HCEC 1CT (cell line): ENCODE results near the gene MALRD1.

ENCODE experiments used
- DNase-seq: peaks from one replicate; pipeline ENCODE4 v3.0.0-alpha.2; 2017

Gene MALRD1

DNA sequence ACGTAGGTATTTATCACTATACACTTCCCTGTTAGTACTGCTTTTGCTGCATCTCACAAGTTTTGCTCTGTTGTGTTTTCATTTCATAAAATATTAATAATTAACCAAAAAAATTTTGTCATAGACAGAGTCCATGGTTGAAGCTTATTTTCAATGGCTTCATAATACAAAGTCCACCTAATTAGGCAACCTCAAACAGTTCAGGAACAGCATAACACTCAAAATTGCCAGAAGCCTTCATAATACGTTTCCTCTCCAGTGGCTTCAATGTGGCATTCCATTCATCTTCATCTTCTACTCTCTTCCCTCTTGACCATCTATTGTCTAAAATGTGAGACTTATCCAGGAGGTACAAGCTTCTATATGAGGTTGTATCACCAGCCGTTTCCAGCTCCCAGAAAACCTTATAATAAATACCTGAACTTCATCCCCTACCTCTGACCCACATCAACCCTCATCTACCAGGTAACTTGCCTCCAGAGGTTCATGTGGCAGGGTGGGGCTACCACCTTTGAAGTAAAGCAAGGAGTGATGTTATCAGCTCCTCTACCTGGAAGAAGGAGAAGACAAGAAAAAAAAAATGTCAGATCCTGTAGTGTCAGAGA is 337.3 kb downstream of the MALRD1 start:
- no peak for DNase-seq

DNA sequence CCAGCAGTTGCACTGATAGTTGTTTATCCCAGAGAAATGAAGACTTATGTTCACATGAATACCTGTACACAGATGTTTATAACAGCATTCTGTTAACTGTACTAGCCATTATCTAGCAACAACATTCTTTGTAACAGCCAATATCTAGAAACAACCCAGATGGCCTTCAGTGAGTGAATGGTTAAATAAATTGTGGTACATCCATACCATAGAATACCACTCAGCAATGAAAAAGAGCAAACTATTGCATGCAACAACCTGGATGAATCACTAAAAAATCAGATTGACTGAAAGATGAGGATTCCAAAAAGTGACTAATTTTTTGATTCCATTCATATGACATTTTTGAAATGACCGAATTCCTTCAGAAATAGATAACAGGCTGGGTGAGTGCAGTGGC is 360.3 kb downstream of the MALRD1 start:
- DNase-seq, result no peak

DNA sequence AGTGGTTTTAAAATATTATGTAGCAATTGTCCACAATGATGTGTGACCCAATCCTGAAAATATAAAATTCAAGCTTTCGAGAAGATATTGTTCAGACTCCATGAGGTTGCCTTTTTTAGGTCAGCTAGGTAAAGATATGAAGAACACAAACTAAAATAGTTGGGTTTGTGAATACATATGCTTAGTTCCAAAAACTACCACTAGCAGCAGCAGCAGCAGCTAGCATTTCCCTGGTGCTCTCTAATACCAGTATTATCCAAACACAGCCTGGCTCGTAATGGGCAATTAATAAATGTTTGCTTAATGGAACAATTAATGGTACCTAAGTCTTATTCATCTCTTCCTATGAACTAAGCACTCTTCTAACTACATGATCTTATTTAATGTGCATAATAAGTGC is 362.5 kb downstream of the MALRD1 start:
- no peak for DNase-seq

DNA sequence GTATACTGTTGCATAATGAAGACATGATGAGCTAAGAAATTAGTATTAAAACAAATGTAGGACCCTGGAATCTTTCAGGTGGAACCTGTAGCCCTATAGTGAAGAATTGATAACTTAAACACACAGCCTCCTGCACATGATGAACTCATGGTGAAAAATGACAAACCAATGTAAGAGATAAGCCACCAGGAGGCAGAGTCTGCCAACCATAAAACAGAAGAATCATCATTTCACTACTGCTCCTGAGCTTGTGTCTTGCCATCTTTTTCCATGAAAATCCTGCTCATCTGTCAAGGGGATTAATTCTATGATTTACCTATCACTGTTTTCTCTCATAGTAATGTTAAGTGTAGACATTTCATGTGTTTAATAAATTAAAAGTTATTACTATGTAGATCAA is 363.9 kb downstream of the MALRD1 start:
- no peak for DNase-seq

DNA sequence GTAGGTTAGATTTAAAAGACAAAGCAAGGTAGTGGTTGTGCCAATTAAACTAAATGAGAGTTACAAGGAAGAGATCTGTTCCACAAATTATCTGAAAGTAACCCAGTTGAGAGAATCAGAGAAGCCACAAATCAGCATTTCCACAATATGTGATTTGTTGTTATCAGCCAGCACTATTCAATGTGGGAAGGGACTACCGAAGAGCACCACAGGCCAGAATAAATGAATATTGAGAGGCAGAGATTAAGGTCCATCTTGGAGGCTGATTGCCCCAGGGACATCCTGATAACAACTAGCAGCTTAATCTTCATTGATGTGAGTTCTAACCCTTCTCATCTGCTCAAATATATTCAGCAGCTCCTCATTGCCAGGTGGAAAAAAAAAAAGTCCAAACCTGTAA is 367.6 kb downstream of the MALRD1 start:
- DNase-seq, result no peak

DNA sequence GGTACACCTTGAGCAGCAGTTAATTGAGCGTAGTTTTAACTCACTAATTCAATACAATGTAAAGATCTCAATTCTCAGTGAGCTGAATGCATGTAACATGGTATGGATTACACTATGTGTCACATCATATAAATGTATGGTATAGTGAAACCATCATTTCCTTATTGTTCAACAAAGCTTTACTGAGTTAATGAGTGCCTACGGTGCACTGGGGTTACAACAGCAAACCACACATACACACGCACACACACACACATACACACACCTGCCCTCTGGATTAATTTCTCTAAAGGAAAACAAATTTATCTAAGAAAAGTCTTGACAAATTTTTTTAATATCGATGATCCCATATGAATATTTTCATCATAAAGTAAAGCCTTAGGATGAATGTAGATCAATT is 369.1 kb downstream of the MALRD1 start:
- no peak for DNase-seq

DNA sequence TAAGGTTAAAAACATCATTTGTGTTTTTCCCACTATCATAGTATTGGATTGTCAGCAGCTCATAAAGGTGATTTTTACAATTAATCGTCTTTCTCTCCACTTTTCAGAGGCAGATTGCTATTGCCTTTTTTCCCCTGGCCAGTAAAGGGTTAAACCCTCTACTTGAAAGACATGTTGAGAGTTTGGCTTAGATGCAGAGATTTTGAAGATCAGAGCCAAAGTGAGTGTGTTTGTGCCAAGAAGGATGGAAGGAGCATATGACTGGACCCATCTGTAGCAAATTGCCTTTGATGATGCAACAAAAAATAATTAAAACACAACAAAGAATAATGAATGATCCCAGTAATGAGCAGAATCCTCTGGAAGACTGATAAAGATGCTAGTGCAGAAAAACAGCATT is 373.1 kb downstream of the MALRD1 start:
- no peak for DNase-seq

DNA sequence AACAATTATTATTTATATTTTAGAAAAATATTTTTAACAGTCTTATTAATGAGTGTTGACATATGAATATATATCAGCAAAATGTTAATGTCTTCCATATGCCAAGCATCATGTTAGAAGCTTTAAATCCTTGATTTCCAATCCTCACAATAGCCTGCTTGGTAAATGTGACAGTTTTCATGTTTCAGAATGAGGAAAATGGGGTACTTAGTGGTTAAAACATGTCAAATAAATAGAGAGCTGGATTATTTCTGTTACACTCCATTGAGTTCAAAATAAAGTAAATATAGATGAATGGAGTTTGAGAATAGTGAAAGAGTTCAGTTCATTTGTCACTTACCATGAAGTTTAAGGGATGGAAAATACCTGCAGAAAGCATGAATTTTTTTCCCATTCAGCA is 377.4 kb downstream of the MALRD1 start:
- DNase-seq, result no peak

DNA sequence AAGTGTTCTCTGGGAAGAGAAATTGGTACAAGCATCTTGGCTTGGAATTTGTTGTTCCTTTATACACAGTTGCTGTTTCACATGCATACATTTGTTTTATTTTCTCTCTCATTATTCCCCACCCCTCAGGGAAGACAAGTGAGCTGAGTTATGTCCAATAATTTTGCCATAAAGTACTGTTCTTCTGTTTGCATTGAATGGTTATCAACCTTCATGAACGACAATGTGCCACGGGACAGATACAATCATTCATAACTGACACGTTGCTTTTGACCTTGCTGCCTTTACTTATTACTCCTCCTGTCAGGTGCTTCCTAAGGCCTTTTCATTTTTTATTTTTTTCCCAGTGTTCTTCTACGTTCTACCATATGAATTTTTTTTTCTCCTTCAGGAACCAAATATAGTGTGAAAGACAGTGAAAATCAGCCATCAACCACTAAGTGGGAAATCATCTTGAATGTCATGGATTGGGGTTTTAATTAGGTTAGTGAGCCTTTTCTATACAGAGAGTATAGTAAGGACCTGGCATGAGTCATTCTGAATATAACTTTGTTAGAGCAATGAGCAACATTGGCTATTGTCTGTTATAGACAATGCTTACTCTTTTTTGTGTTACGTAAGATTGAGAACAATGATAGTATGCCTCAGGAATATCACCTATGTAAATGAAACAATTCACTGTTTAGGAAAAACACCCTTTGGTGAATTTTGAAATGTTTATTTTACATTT is 383.2 kb downstream of the MALRD1 start:
- no peak for DNase-seq

DNA sequence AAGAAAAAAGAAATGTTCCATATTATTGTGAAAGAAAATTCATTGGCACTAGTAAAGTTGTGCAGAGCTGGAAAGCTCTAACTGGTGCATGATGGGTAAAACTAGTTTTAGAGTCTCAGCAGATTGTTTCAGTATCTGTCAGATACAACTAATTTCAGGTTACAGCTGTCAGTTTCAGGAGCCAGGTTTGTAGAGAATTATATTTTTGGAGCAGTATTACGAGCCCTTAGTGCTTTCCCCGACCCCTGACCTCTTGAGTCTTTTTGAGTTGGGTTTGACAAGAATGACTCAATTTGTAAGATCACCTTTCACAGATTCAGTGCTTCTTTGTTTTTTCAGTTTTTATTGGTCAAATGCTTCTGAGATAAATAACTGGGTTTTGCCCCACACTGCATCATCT is 401.3 kb downstream of the MALRD1 start:
- DNase-seq, result no peak

DNA sequence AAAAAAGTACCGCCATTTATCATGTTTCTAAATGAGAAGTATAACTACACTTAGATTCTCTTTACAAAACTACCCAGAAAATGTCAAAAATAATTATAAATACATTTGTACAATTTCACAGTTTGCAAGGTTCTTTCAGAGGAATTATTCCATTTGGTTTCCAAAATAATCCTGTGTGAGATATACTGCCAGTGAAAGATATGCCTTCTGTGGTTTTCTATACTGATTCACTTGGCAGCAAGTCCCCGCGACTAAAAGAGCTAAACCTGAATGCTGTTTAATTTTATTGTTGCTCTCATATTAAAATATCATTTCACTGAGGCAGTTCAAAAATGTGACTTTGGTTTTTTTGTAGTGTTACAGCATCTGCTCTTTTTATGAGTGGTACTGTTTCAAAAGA is 402.8 kb downstream of the MALRD1 start:
- no peak for DNase-seq

DNA sequence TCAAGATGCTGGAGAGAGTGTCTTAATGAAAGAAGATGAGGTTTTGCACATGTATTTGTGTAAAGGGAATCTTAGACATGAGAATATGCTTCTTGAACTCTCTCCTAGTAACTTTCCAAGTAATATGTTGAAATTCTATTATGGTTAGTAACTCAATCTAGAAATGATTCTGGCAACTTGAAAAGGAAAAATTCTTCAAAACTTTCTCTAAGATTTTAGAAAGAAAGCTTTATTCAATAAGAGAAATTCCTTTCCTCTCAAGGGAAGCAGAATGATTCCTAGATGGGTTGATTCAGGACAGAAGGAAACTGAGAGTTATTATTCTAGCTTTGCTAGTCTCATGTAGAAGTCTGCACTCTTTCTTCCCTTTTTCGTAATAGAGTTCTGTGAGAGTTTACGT is 403.3 kb downstream of the MALRD1 start:
- no peak for DNase-seq

DNA sequence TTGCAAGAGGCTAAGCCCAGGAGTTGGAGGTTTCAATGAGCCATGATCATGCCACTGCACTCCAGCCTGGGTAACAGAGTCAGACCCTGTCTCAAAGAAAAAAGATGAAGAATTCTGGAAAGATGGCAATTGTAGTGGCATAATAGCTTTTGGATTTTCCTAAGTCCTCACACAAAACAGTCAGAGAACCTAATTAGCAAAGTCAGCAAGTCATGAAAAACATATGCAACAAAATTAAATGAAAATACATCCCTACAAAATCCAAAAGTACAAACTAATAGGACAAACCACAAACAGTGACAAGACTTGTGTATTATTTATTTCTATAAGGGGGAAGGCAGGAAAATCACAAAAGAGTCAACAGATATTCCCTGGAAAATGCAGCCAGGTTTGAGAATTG is 405.4 kb downstream of the MALRD1 start:
- no peak for DNase-seq

DNA sequence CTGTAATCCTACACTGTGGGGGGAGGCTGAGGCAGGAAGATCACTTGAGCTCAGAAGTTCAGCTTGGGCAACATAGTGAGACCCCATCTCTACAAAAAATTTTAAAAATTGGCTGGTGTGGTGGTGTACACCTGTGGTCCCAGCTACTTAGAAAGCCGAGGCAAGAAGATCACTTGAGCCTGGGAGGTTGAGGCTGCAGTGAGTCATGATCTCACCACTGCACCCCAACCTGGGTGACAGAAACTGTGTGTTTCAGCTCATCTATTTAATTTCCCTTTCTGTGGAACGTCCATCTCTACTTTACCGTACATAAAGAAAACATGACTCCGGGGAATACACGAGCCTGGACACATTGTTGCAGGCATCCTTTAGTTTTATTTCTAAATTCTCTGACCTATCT is 413.0 kb downstream of the MALRD1 start:
- DNase-seq, result no peak

DNA sequence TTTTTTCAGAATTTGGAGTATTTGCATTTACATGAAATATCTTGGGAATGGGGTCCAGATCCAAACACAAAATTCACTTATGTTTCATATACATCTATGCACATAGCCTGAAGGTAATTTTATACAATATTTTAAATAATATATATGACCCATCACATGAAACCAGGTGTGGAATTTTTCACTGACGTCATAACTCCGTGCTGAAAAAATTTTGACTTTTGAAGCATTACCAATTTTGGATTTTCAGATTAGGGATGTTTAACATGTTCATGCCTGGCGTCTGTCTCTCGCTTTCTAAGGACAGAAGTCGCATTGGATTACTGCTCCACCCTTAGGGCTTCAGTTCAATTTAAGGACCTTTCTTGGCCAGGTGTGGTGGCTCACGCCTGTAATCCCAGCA is 418.1 kb downstream of the MALRD1 start:
- DNase-seq, result no peak

DNA sequence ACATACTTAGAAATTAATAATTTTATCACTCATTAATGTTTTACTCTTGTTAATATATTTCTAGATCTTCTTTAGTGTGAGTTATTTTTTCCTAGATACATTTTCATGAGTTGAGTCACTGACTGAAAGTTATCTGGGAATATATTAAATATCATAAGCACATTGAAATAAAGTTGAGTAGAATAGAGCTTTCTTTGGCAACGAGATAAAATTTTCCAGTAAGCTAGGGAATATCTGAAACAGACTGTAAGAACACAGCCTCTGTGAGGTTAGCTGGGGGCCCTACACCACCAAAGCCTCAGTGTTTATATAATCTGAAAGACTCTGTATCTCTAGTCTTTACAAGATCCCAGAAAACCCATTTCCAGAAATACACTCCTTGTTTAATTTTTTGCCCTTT is 419.8 kb downstream of the MALRD1 start:
- DNase-seq, result no peak

DNA sequence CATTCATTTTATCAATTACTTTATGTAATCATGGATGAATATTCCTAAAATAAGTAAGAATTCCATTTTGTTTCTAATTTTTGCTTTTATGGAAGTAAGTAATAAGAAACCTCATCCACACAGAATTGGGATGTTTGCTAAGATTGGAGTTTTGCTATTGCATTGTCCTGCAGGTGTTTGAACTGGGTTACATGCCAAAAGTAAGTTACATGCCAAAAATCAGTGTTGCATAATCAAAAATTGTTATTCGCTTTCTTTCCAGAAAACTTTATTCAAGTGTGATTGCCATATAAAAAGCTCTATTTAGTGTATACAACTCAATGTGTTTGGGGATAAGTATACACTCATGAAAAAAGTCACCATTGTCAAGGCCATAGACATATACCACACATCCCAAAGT is 420.9 kb downstream of the MALRD1 start:
- no peak for DNase-seq

DNA sequence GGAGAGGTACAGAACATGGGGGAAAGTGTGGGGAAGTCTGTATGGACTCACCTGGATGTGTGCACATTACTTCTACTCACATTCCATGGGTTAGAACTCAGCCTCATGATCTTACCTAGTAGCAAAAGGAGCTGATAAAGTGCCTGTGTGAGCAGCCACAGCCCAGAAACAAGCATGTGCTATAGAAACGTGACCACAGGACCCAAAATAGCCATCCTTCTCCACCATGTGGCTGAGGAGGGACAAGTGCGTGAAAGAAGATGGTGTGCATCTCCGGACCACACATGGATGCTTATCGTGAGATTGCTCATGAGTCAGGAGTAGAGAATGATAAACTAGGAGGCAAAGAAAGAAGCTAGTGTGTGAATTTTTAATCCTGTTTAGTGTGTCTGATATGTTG is 431.3 kb downstream of the MALRD1 start:
- no peak for DNase-seq

DNA sequence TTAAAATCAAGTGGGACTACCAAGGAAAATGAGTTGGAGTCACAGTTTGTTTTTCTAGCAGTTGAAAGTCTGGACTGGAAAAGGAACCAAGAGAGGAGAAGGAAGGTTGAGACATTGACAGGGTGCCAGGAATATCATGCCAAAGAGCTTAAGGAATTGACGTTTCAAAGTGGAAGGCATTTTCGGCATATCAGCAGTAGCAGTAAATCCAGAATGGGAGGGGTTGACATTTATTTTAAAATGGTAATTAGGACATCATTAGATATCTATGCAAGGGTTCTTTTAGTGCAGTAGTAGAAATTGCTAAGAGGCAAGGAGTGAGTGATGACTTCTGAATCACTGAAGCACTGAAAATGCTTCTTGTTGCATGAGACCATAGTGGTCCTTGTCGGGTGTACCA is 431.8 kb downstream of the MALRD1 start:
- no peak for DNase-seq

DNA sequence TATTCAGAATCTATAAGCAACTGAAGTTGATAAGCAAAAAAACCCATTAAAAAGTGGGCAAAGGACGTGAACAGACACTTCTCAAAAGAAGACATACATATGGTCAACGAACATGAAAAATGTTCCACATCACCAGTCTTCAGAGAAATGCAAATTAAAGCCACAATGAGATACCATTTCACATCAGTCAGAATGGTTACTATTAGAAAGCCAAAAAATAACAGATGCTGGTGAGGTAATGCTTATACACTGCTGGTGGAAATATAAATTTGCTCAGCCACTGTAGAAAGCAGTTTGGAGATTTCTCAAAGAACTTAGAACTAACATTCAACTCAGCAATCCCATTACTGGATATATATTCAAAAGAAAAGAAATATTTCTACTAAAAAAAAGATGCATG is 434.8 kb downstream of the MALRD1 start:
- no peak for DNase-seq

DNA sequence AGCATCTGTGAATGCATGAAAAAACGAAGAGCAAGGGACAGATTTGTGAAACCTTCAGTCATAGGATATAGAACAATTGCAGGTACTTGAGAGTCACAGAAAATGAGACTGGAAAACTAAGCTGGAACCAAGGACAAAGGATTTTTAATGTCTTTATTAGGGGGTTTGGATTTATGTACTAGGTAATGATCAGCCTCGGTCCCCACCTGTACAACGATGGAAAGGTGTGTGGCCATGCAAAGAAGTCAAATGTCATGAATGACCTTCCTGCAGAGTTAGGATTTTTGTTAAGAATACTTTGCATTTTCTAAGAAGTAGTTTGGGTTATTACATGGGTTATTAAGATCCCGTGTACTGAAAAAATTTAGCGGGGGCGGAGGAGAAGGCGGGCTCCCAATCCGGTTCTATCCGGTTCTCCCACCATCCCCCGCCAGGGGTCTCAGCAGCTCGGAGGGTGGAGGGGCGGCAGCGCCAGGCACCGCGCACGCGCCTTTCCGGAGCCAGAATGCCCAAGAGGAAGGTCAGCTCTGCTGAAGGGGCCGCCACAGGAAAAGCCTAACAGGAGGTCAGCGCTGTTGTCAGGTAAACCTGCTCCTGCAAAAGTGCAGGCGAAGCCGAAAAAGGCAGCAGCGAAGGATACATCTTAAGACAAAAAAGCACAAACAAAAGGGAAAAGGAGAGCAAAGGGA is 440.1 kb downstream of the MALRD1 start:
- DNase-seq, result no peak

DNA sequence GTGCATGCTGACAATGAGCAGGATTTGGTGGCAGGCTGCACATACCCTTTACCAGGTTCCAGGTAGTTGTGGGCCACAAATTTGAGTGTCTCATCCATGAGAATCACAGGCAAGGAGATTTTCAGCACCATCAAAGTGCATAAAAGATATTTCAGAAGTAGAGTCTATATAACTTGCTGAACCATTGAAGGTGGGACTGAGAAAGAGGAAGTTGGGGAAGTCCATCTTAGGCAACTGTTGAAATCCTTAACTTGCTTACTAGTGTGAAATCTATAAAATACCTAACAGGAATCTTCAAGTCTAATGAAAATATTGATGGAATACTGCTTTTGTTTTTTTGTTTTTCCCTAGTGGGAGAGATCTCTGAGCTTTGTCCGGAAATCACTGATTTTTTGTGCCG is 442.6 kb downstream of the MALRD1 start:
- no peak for DNase-seq

DNA sequence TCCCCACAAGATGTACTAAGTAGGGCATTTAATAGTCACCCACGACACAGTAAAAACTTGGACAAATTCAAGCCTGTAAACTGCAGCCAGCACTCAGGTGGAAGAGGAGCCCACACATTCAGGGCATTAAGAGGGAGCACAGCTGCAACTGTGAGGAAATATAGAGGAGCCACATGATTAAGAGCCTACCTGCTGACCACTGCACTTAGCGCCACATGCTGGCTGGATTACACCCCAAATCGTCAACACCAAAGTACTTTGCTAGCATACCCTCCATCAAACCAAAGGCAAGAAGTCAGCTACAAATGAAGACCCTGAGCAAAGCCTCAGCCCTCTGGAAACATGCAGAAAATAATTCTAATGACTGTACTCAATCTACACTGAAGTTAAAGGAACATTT is 445.3 kb downstream of the MALRD1 start:
- DNase-seq, result no peak

DNA sequence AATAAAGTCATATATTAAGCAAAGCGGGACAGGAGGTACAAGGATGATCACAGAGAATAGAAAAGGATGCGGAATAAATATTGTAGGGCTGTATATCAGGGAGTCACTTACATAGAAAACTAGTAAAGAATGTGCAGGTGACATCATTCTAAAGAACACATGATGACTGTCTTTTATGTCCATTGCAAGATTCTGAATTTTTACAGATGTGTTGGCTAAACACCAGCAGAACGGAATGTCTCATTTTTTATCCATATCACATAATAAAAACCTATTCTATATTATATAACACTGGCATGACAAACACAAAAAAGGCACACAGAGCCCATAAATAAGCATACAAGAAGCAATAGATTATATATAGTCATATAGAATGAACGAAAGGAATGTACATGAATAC is 448.4 kb downstream of the MALRD1 start:
- DNase-seq, result no peak
